ENCODE results near the gene PCOLCE2. TPM values are rescaled to one million over a fixed set of nuclear protein-coding genes. Genes with fewer than 3 reads are reported as not detected.

The PCOLCE2 gene
- total RNA-seq, 4 donors from 2014 or later, result 5.3 to 27.4 (median 9.1) TPM

DNA sequence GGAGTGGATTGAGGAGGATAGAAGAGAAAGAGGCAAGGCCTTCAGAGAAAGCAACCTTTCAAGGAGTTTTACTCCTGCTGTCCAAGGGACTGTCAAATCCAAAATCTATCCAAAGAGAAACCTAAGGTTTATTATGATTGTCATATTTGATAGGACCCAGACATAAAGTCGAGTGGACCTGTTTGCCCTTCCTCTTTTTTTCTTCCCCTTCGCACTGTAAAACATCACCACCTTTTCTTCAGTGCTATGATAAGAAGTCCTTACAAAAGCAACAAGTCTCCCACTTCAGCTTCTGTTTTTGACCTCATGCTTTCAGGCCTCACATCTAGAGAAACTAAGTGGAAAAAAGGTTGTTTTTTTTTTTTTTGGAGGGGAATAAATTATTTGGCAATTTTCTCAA lies 92.1 kb downstream of the PCOLCE2 start:
- DNase-seq, result no peak
- intact Hi-C loops (cut with DNase I; ENCODE audit: low total_unique reads), result no loop called here
- no peaks in the 10 kb centered on the region for H3K36me3 ChIP-seq
- H3K4me1 ChIP-seq, result no peaks in the 10 kb centered on the region
- no peaks in the 10 kb centered on the region for H3K9me3 ChIP-seq
- no peak overlapping the region for H3K4me3 ChIP-seq
- H3K27ac ChIP-seq, result no peak overlapping the region
- TF ChIP-seq, protein P1, sequence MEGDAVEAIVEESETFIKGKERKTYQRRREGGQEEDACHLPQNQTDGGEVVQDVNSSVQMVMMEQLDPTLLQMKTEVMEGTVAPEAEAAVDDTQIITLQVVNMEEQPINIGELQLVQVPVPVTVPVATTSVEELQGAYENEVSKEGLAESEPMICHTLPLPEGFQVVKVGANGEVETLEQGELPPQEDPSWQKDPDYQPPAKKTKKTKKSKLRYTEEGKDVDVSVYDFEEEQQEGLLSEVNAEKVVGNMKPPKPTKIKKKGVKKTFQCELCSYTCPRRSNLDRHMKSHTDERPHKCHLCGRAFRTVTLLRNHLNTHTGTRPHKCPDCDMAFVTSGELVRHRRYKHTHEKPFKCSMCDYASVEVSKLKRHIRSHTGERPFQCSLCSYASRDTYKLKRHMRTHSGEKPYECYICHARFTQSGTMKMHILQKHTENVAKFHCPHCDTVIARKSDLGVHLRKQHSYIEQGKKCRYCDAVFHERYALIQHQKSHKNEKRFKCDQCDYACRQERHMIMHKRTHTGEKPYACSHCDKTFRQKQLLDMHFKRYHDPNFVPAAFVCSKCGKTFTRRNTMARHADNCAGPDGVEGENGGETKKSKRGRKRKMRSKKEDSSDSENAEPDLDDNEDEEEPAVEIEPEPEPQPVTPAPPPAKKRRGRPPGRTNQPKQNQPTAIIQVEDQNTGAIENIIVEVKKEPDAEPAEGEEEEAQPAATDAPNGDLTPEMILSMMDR (IDR thresholded peaks at IDR 0.05), result no peak
- TF ChIP-seq POLR2A (IDR thresholded peaks at IDR 0.05), result no peak
- H3K27me3 ChIP-seq, result no peaks in the 10 kb centered on the region

DNA sequence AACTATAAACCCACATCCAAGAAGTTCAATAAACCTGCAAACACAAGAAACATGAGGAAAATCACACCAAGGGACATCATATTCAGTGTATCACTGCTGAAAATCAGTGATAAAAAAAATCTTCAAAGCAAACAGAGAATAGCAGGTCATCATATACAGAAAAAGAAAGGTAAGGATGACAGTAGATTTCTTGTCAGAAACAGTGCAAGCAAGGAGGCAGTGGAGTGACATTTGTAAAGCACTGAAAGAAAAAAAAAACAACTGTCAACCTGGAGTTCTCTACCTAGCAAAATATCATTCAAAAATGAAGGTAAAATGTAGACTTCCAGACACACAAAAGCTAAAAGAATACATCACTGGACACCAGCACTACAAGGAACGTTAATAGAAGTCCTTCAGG lies 93.6 kb downstream of the PCOLCE2 start:
- Histone ChIP-seq H3K9me3 (no peaks in the 10 kb centered on the region), H3K4me1 (no peaks in the 10 kb centered on the region), H3K27me3 (no peaks in the 10 kb centered on the region), H3K27ac (no peak overlapping the region), H3K4me3 (no peak overlapping the region), H3K36me3 (no peaks in the 10 kb centered on the region)
- no peak for DNase-seq
- TF ChIP-seq POLR2A (IDR thresholded peaks at IDR 0.05), result no peak
- TF ChIP-seq, protein P1 (IDR thresholded peaks at IDR 0.05), result no peak
- intact Hi-C loops (cut with DNase I; ENCODE audit: low total_unique reads), result no loop called here

DNA sequence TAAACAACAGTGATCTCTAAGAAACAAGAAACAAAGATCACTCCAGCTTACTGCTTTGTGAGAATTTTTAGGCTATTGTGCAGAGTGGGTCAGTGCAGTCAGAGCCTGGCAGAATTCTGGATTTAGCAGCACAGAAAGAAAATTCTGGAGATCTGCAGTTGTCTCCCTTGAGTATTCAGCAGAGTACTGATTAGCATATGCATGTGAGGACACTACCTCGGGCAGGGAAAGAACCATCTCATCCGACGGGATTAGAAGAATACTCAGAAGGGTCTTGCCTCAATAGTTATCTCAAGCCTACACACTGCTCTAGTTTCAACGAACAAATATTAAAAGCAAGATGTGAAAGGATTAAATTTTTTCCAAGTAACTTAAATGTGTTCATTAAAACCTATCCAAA lies 94.4 kb downstream of the PCOLCE2 start:
- Histone ChIP-seq H3K27me3 (no peaks in the 10 kb centered on the region), H3K4me1 (no peaks in the 10 kb centered on the region), H3K36me3 (no peaks in the 10 kb centered on the region), H3K4me3 (no peak overlapping the region), H3K9me3 (no peaks in the 10 kb centered on the region), H3K27ac (no peak overlapping the region)
- TF ChIP-seq POLR2A (IDR thresholded peaks at IDR 0.05), result no peak
- no peak for DNase-seq
- intact Hi-C loops (cut with DNase I; ENCODE audit: low total_unique reads), result no loop called here

DNA sequence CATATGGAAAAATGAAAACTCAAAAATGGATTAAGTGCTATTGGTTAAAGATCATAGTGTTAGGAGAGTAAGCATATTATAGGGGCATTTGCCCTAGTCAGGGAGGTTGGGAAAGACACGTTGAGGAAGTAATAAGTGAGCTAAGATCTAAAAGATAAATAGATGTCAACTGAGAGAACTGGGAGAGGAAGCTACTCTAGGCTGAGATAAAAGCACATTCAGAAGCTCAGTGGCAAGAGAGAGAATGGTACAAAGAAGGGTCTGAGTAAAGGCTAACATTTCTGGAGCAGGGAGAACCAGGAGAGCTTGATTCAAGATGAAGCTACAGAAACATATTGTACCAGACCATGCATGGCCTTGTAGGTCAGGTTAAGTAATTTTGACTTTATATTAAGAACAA lies 101.2 kb downstream of the PCOLCE2 start:
- intact Hi-C loops (cut with DNase I; ENCODE audit: low total_unique reads), result no loop called here

DNA sequence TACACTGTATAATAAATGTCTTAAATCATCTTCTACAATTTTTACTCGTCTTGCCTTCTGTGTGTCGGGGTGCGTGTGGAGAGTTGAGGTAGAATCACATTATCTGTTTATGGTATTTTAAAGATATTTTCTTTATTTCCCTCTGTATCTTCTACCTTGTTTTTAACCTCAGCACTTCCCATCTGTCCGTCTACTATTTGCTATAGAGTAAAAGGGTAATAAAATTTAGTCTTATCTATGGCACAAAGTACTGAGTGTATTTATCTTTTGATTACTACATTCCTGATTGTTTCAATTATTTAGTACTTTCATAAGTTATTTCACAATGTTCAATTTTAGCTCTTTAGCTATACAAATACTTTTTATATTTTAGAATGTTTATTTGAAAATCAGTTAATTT lies 102.9 kb downstream of the PCOLCE2 start:
- no peaks in the 10 kb centered on the region for H3K27me3 ChIP-seq
- no peak overlapping the region for H3K4me3 ChIP-seq
- H3K9me3 ChIP-seq, result no peaks in the 10 kb centered on the region
- H3K27ac ChIP-seq, result no peak overlapping the region
- no peaks in the 10 kb centered on the region for H3K4me1 ChIP-seq
- H3K36me3 ChIP-seq, result no peaks in the 10 kb centered on the region
- DNase-seq, result no peak
- intact Hi-C loops (cut with DNase I; ENCODE audit: low total_unique reads), result no loop called here
- TF ChIP-seq, protein P1 (IDR thresholded peaks at IDR 0.05), result no peak
- no peak for TF ChIP-seq POLR2A (IDR thresholded peaks at IDR 0.05)

More for the DNA sequence above, 101.2 kb downstream of the PCOLCE2 start:
- H3K4me3 ChIP-seq, result no peak overlapping the region
- no peaks in the 10 kb centered on the region for H3K27me3 ChIP-seq
- no peaks in the 10 kb centered on the region for H3K4me1 ChIP-seq
- DNase-seq, result no peak
- no peaks in the 10 kb centered on the region for H3K36me3 ChIP-seq
- TF ChIP-seq, protein P1 (IDR thresholded peaks at IDR 0.05), result no peak
- no peak for TF ChIP-seq POLR2A (IDR thresholded peaks at IDR 0.05)
- no peaks in the 10 kb centered on the region for H3K9me3 ChIP-seq
- H3K27ac ChIP-seq, result no peak overlapping the region

DNA sequence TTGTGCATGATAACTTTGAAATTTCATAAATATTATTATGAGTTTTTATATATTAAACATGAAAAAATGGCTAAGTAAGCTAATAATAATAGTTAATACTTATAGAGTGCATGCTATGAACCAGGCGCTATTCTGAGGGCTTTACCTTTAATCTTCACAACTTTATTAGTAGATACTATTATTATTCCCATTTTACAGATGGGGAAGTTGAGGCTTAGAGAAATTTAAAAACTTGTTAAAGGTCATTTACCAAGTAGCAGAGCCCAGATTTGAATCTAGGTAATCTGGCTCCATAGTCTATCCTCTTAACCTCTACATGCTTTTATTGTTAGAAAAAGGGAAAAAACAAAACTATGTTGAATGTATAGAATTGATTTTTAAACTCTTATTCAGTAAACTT lies 104.7 kb downstream of the PCOLCE2 start:
- intact Hi-C loops (cut with DNase I; ENCODE audit: low total_unique reads), result no loop called here
- Histone ChIP-seq H3K27ac (no peak overlapping the region), H3K36me3 (no peaks in the 10 kb centered on the region), H3K4me1 (no peaks in the 10 kb centered on the region), H3K4me3 (no peak overlapping the region), H3K27me3 (no peaks in the 10 kb centered on the region), H3K9me3 (no peaks in the 10 kb centered on the region)
- no peak for DNase-seq
- TF ChIP-seq, protein P1 (IDR thresholded peaks at IDR 0.05), result no peak
- no peak for TF ChIP-seq POLR2A (IDR thresholded peaks at IDR 0.05)

Data from uterus (tissue), 4 donors.